ENCODE results near the gene HBEGF. TPM values are rescaled to one million over a fixed set of nuclear protein-coding genes. Genes with fewer than 3 reads are reported as not detected.
A peak's percentile ranks its signal among the peaks of the same experiment; 100 is the strongest.

Gene HBEGF
- polyA plus RNA-seq, 2 of the 4 experiments (the other 2 are of a cell fraction) = 3.4 to 5.0 TPM

DNA sequence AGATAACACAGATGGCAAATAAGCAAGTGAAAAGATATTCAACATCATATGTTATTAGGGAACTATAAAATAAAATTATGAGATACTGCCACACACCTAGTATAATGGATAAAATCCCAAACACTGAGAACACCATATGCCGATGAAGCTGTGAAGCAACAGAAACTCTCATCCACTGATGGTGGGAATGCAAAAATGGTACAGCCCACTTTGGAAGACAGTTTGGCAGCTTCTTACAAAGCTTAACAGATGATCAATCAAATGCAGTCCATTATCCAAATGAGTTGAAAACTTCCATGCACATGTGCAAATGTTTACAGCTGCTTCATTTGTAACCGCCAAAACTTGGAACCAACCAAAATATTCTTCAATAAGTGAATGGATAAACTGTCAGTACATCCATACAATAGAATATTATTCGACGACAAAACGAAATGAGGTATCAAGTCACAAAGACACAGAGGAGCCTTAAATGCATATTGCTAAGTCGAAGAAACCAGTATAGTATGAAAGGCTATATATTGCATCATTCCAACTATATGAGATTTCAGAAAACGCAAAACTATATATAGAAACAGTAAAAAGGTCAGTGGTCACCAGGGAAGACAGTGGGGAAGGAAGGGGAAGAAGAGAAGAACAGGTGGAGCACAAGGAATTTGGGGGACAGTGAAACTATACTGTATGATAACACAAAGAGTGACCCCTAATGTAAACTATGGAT lies 58.4 kb downstream of the HBEGF start:
- DNase-seq (ENCODE audit: low read depth in 1 of 2, low spot score in 1 of 2) (no peak), ATAC-seq (no peak), FAIRE-seq (no peak)
- Histone ChIP-seq H3K4me3 (no peak overlapping the region), H3K9me3 (no peaks in the 10 kb centered on the region), H3K4me1 (peaks cover 28% of the 10 kb centered on the region), H3K27ac (no peak overlapping the region), H3K4me2 (no peak overlapping the region)
- 83% methylated on average over 7 of the region's 7 CpGs for WGBS (ENCODE audit: missing lambda C conversion rate)
- POLR2A ChIA-PET = no interaction called here
- CTCF ChIA-PET = interaction anchor here (0.7 to 2.6 kb wide), 8 partner anchors 10 to 58 kb away, joined by 3 to 10 read pairs (median 4); partner anchors contain the start of gene HBEGF
- TF ChIP-seq RNF2 (IDR thresholded peaks at IDR 0.05; ENCODE audit: borderline replicate concordance, low read depth) (no peak), CEBPB (IDR thresholded peaks at IDR 0.05) (0 out of 4 replicates have a peak, but pooled peaks of 1 of the 2 experiments have one; percentile 2), ELK1 (IDR thresholded peaks at IDR 0.05; ENCODE audit: low read depth, low read length) (no peak)

- DNase-seq (ENCODE audit: low read depth in 1 of 2, low spot score in 1 of 2) (no peak), FAIRE-seq (no peak), ATAC-seq (no peak)
- POLR2A ChIA-PET = interaction anchor here (0.6 kb wide), 1 partner anchor 42 kb away, joined by 4 read pairs; no protein-coding TSS in a partner anchor
- no peak overlapping the region for H3K27ac ChIP-seq
- no peaks in the 10 kb centered on the region for H3K9me3 ChIP-seq
- H3K4me2 ChIP-seq = no peak overlapping the region
- WGBS (ENCODE audit: missing lambda C conversion rate) = 61% methylated on average over 5 of the region's 5 CpGs
- no peak overlapping the region for H3K4me3 ChIP-seq
- CTCF ChIA-PET = interaction anchor here (0.8 to 2.6 kb wide), 7 partner anchors 11 to 65 kb away, joined by 3 to 10 read pairs (median 5); partner anchors contain the start of gene HBEGF
- TF ChIP-seq, protein P1, sequence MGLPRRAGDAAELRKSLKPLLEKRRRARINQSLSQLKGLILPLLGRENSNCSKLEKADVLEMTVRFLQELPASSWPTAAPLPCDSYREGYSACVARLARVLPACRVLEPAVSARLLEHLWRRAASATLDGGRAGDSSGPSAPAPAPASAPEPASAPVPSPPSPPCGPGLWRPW (IDR thresholded peaks at IDR 0.05) = no peak
- TF ChIP-seq MYC (IDR thresholded peaks at IDR 0.05; ENCODE audit: borderline replicate concordance, low read length) (no peak), TP53 (CRISPR knock-in tag; IDR thresholded peaks at IDR 0.05) (no peak), BHLHE40 (IDR thresholded peaks at IDR 0.05; ENCODE audit: low read depth, low read length) (no peak), PHF8 (IDR thresholded peaks at IDR 0.05; ENCODE audit: borderline replicate concordance, low read depth) (no peak), HEYL (CRISPR knock-in tag; IDR thresholded peaks at IDR 0.05) (no peak), CBX2 (IDR thresholded peaks at IDR 0.05; ENCODE audit: borderline replicate concordance, low read depth) (no peak)
- peaks cover 13% of the 10 kb centered on the region; the same call in 2 of the 3 replicates for H3K4me1 ChIP-seq
Measured at GRCh38 chr5:140286424-140286823, 60.0 kb downstream of the HBEGF start.

GRCh38 chr5:140284013-140284412 lies 62.4 kb downstream of the HBEGF start:
- no peak overlapping the region for H3K4me2 ChIP-seq
- FAIRE-seq (peak; percentile 36), DNase-seq (ENCODE audit: low read depth in 1 of 2, low spot score in 1 of 2) (no peak), ATAC-seq (no peak)
- H3K4me3 ChIP-seq = no peak overlapping the region
- H3K4me1 ChIP-seq = peaks cover 8% of the 10 kb centered on the region; the same call in 1 of the 3 replicates
- no peaks in the 10 kb centered on the region for H3K9me3 ChIP-seq
- no peak for TF ChIP-seq HOXB13 (CRISPR knock-in tag; IDR thresholded peaks at IDR 0.05; ENCODE audit: low read depth)
- no peak for TF ChIP-seq ZSCAN20 (CRISPR knock-in tag; IDR thresholded peaks at IDR 0.05)
- TF ChIP-seq ZFP36 (IDR thresholded peaks at IDR 0.05; ENCODE audit: borderline replicate concordance, partially characterized antibody) = no peak
- no peak for TF ChIP-seq ELK1 (IDR thresholded peaks at IDR 0.05; ENCODE audit: low read depth, low read length)
- H3K27ac ChIP-seq = no peak overlapping the region
- 84% methylated on average over 3 of the region's 3 CpGs for WGBS (ENCODE audit: missing lambda C conversion rate)
- CTCF ChIA-PET = interaction anchor here (1.7 to 2.9 kb wide), 2 partner anchors 39 to 68 kb away, joined by 8 to 14 read pairs; no protein-coding TSS in a partner anchor
- POLR2A ChIA-PET = no interaction called here

Other genes starting within 250 kb of the HBEGF start
- 3.4 and 4.5 TPM in 2 replicates for gene PURA, start 232.5 kb downstream of the HBEGF start, polyA plus RNA-seq (2011; rRNA removed)
- 9.1 to 12.7 TPM (median 11.9 TPM) in 3 replicates for gene PURA, start 232.5 kb downstream of the HBEGF start, polyA plus RNA-seq (2017; fragmentation: RNase III; extraction: RNeasy Plus Mini Kit Qiagen cat#74134 plus additional on column Dnase treatment)
- gene IGIP, start 220.7 kb downstream of the HBEGF start, polyA plus RNA-seq (2011; rRNA removed) = 1.6 and 1.9 TPM in 2 replicates
- 0.81 to 0.90 TPM (median 0.84 TPM) in 3 replicates for gene IGIP, start 220.7 kb downstream of the HBEGF start, polyA plus RNA-seq (2017; fragmentation: RNase III; extraction: RNeasy Plus Mini Kit Qiagen cat#74134 plus additional on column Dnase treatment)
- gene CYSTM1, start 171.4 kb downstream of the HBEGF start, polyA plus RNA-seq (2011; rRNA removed) = 76.8 and 82.8 TPM in 2 replicates
- gene CYSTM1, start 171.4 kb downstream of the HBEGF start, polyA plus RNA-seq (2017; fragmentation: RNase III; extraction: RNeasy Plus Mini Kit Qiagen cat#74134 plus additional on column Dnase treatment) = 83.6 to 103 TPM (median 89.9 TPM) in 3 replicates
- 90.4 and 97.0 TPM in 2 replicates for gene PFDN1, start 43.5 kb downstream of the HBEGF start, polyA plus RNA-seq (2011; rRNA removed)
- 201 to 239 TPM (median 226 TPM) in 3 replicates for gene PFDN1, start 43.5 kb downstream of the HBEGF start, polyA plus RNA-seq (2017; fragmentation: RNase III; extraction: RNeasy Plus Mini Kit Qiagen cat#74134 plus additional on column Dnase treatment)
- not detected in 2 replicates for gene SLC4A9, start 13.6 kb upstream of the HBEGF start, polyA plus RNA-seq (2011; rRNA removed)
- gene SLC4A9, start 13.6 kb upstream of the HBEGF start, polyA plus RNA-seq (2017; fragmentation: RNase III; extraction: RNeasy Plus Mini Kit Qiagen cat#74134 plus additional on column Dnase treatment) = not detected in 3 replicates
- 94.1 and 111 TPM in 2 replicates for gene ANKHD1, start 55.2 kb upstream of the HBEGF start, polyA plus RNA-seq (2011; rRNA removed)
- gene ANKHD1, start 55.2 kb upstream of the HBEGF start, polyA plus RNA-seq (2017; fragmentation: RNase III; extraction: RNeasy Plus Mini Kit Qiagen cat#74134 plus additional on column Dnase treatment) = 44.8 to 46.9 TPM (median 46.3 TPM) in 3 replicates
- 2.0 and 2.9 TPM in 2 replicates for gene EIF4EBP3, start 201.1 kb upstream of the HBEGF start, polyA plus RNA-seq (2011; rRNA removed)
- gene EIF4EBP3, start 201.1 kb upstream of the HBEGF start, polyA plus RNA-seq (2017; fragmentation: RNase III; extraction: RNeasy Plus Mini Kit Qiagen cat#74134 plus additional on column Dnase treatment) = 0.96 to 1.6 TPM (median 1.2 TPM) in 3 replicates
- gene SRA1, start 210.9 kb upstream of the HBEGF start, polyA plus RNA-seq (2011; rRNA removed) = 48.1 and 50.8 TPM in 2 replicates
- gene SRA1, start 210.9 kb upstream of the HBEGF start, polyA plus RNA-seq (2017; fragmentation: RNase III; extraction: RNeasy Plus Mini Kit Qiagen cat#74134 plus additional on column Dnase treatment) = 28.6 to 32.1 TPM (median 30.3 TPM) in 3 replicates
- 11.7 and 13.4 TPM in 2 replicates for gene APBB3, start 218.0 kb upstream of the HBEGF start, polyA plus RNA-seq (2011; rRNA removed)
- gene APBB3, start 218.0 kb upstream of the HBEGF start, polyA plus RNA-seq (2017; fragmentation: RNase III; extraction: RNeasy Plus Mini Kit Qiagen cat#74134 plus additional on column Dnase treatment) = 7.1 to 10.6 TPM (median 9.4 TPM) in 3 replicates
- gene SLC35A4, start 218.2 kb upstream of the HBEGF start, polyA plus RNA-seq (2011; rRNA removed) = 79.5 and 135 TPM in 2 replicates
- 62.1 to 70.3 TPM (median 65.6 TPM) in 3 replicates for gene SLC35A4, start 218.2 kb upstream of the HBEGF start, polyA plus RNA-seq (2017; fragmentation: RNase III; extraction: RNeasy Plus Mini Kit Qiagen cat#74134 plus additional on column Dnase treatment)

Data from A549 (cell line).